GM18858 (cell line): ENCODE results near the gene AIFM2.

Source experiments
- ATAC-seq: cut with Tn5 transposase; IDR thresholded peaks from one replicate; pipeline ENCODE4 v1.9.1; 2021; ENCODE audit not compliant: unreplicated experiment

Gene AIFM2

DNA sequence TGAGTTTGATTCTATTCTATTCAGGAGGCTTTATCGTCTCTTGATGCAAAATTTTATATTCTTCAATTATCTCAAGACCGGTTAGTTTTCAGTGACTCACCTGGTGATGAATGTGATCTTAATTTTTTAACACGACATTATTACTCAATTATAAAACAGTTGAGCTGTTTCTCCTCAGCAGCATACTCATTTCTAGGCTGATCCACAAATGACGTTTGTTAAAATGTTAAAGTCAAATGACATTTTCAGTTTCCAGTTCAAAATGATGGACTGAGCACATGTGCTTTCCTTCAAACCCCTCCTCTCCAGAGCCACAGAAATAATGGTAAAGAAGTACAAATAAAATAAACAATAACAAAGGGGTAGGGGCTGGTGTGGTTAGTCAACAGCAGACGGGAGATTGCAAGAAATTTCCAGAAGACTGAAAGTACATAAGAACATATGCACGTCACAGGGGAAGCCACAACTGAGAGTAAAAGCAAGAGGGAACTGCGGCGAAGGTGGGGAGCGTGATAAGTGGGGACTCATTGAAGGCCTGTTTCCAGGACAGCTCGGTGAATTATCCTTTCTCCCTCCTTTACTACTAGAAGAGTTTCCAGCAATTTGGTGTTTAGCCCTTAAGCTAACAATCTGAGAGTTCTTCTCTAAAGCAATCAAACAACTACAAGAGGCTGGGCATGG lies 69.1 kb downstream of the AIFM2 start:
- no peak for ATAC-seq
